GM21737 (cell line): ENCODE results near the gene PTTG1IP.

Experiments used
- ATAC-seq: cut with Tn5 transposase; IDR thresholded peaks from one replicate; pipeline ENCODE4 v1.9.1; 2021; ENCODE audit warnings: mild to moderate bottlenecking, moderate library complexity; ENCODE audit not compliant: unreplicated experiment

The PTTG1IP gene

GRCh38 chr21:44869781-44870747 is 3.4 kb downstream of the PTTG1IP start:
- no peak for ATAC-seq

GRCh38 chr21:44868707-44869106 is 4.8 kb downstream of the PTTG1IP start:
- no peak for ATAC-seq

DNA sequence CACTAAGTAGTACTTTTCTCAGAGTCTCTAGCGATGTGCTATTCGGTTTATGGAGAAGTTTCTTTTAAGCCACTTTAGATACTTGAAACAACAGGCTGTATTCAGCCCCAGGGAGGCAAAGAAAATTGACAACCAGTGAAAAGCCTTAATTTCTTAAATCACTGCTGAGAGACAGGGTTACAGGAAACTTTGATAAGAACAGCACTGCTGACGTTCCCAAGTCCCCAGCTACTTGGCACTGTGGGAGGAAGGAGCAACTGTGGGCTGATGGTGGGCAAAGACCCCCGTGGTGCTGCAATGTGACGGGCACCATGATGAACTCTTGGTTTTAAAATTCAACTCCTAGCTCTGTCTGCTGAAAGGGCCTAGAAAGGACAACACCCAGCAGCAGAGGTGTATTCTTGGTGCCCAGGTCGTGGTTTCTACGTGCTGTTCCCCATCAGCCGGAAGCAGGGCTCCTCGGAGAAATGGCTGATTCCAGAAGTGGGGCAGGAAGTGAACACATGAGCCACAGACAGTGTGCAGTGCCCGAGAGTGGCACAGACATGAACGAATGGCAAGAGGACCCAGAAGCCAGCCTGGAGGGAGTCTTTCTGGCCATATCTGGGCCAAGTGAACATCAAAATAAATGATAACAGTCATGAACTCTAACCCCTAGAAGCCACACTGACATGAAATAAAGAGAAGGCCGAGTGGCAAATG is 5.3 kb downstream of the PTTG1IP start:
- ATAC-seq: no peak

- ATAC-seq: no peak
Measured at GRCh38 chr21:44867464-44867863, 6.0 kb downstream of the PTTG1IP start.

- no peak for ATAC-seq
Measured at GRCh38 chr21:44866780-44867179, 6.7 kb downstream of the PTTG1IP start.

DNA sequence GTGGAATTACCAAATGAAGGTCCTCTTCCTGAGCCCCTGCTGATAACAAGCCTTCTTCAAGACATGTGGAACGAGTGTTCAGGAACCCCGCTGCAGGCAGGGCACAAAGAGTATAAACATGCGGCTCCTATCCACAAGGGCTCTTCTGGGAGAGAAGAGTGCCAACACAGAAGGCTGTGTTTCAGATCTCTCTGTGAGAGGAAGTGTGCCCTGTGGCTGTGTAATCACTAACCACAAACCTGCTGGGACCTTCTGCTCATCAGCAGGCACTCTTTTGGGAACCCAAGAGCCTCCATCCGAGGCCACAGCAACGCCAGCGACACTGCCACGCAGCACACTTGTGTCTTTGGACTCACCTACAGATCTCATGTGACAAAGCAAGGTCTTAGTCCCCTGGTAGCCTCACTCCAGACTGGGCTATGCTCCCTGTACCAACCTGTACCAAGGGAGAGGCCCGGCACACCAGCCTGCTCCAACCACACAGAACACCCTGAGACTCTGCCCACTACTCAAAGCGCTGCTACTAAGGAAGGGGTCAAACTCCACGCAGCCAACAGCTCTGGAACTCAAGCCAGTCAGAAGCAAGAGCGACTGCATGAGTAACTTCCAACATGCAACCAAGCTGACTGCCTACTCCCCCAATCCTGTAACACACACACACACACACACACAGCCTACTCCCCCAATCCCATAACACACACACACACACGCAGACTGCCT is 7.8 kb downstream of the PTTG1IP start:
- no peak for ATAC-seq

- no peak for ATAC-seq
Measured at GRCh38 chr21:44862869-44863685, 10.4 kb downstream of the PTTG1IP start.

- ATAC-seq: no peak
Measured at GRCh38 chr21:44858791-44859190, 14.7 kb downstream of the PTTG1IP start.

DNA sequence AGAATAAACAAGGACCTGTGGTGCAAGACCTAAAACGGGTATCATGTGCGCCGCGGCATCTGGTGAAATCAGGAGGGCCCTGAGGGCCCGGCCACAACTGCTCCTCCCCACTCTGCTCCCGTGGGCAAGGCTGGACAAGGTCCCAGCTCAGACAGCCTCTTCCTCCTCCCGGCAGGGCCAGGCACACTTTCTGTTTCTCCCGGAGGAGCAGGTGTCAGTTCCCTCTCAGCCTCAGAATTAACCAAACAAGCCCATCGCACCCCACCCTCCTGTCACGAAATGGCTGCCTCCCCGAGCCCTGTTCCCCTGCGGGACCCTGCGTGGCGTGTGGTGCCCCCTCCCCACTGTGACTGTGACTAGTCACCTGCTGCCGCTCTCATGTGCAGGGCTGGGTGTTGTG is 15.2 kb downstream of the PTTG1IP start:
- no peak for ATAC-seq

DNA sequence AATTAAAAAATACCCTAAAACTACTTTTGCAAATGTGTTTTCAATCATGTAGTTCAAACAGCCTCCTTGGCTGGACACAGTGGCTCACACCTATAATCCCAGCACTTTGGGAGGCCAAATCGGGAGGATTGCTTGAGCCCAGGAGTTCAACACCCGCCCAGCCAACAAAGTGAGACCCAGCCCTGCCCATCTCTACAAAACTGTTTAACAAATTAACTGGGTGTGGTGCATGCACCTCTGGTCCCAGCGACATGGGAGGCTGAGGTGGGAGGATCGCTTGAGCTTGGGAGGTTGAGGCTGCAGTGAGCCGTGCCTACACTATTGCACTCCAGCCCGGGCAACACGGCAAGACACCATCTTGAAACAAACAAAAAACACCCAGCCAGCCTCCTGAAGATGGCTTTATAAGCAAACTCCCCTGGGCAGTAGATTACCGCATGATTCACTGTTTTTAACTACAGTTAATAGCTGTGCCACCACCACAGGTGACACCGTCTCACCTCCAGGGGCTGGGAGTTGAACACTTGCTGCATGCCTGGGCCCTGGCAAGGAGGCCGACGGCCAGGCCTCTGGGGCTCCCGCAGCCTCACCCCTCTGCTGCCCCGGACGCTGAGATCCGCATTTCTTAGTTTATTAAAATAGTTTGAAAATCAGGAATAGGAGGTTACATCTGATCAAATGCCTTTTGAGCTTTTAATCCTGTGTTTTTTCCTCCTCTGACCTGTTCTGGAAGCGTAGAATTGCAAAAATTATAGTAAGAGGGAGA is 16.2 kb downstream of the PTTG1IP start:
- no peak for ATAC-seq

DNA sequence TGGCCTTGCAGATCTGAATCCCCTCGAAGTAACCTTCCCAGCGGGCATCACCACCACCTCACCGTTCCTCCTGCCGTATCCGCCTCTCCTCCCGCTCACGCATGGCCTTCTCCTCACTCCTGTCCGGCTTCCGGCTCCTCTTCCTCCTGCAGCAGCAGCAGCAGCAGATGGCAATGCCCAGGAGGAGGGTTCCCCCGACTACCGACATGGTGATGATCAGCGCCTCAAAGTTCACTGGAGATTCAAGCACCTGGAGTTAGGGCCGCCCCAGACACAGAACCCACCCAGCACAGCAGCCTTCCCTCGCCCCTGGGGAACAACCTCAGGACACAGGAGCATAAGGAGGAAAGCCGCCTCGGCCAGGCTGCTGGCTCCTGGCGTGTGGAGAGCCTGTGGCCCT is 17.4 kb downstream of the PTTG1IP start:
- ATAC-seq: no peak

- ATAC-seq: no peak
Measured at GRCh38 chr21:44855572-44855971, 17.9 kb downstream of the PTTG1IP start.

DNA sequence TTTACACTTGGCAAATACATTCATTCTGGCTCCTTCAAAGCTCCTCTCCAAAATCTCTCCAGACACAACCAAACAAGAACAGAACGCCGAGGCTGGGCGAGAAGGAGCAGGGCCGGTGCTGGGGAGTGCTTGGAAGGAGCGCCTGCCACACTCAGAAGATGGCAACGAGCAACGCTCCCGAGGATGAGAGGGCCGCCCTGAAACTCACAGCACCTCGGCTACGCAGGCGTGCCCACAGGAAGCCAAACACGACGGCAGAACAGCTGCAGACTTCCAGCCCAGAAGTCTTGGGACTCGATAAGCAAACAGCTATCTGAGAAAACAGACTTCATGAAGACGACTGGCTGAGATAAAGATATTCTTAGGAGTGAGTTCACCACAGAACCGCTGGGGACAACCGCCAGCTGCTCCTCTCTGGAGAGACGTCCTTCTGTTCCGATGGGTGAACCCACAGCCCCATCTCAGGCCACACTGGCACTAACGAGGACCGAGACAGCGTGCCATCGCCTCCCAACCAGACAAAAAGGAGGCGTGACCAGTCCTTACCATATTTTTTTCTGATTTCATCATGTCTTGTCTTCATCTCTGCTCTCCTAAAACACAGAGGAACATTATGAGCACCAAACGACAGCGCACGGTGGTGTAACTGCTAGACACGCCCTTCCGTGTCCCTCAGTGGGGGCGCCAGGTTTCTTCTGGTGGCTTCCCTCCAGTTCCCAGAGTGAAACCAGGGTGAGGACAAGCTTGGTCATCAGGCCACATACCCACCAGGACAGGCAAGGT is 18.6 kb downstream of the PTTG1IP start:
- ATAC-seq: no peak

- no peak for ATAC-seq
Measured at GRCh38 chr21:44854391-44854663, 19.2 kb downstream of the PTTG1IP start.

- no peak for ATAC-seq
Measured at GRCh38 chr21:44853601-44854390, 19.7 kb downstream of the PTTG1IP start.

DNA sequence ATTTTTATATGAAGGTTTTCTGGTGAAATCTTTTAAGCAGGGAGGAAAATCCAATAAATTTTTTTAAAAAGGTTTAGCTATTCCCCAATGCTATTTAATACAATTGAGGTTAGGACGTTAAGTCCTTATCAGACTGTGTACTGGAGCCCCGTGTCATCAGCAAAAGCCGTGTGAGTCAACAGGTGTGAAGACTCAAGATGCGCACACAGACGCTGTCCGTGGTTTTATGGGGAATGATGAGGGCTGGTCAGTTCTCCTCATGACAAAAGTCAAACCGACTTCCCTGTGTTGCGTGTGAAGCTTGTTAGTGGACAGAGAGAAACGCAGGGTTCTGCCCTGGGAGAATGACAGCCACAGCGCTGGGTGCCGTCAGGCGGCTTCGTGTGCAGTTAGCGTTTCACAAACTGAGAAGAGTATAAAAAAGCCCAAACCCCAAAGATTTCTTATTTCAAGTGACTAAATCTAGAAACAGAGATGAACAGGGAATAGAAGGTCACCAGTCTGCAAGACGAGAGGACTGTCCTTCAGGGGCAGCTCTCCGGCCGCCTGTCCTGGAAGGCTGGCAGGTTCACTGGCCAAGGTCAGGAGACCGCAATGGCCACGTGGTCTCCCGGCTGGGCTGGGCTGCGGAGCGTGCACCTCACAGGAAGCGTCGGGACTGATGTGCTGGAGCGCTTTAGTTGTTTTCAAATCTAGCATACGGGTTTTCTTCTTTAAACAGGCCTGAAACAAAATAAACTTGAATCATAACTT is 22.4 kb downstream of the PTTG1IP start:
- ATAC-seq: no peak

- ATAC-seq: no peak
Measured at GRCh38 chr21:44850208-44850800, 23.2 kb downstream of the PTTG1IP start.
